Common myeloid progenitor, CD34-positive (primary cell): Measurements from ENCODE around the gene CHST1.

Source experiments
- CTCF ChIA-PET: fragments of 350-600 bp; sonication (Branson Sonifier 250); formaldehyde crosslinking; loops from one replicate; lab custom pipeline; 2021; ENCODE audit warnings: antibody characterized with exemption; lab: Charles Lee
- POLR2A ChIA-PET: fragments of 350-600 bp; sonication (Branson Sonifier 250); formaldehyde crosslinking; loops from one replicate; lab custom pipeline; 2021; ENCODE audit warnings: antibody characterized with exemption; lab: Charles Lee
- DNase-seq, 3 donors: peaks; one replicate each; pipeline versions ENCODE4 v3.0.0 to v3.0.0-alpha.2; 2013
- H3K27ac ChIP-seq, 2 experiments: 1 replicate in 1 of 2; 2 replicates in 1 of 2; pipeline ENCODE4 v1.7.0; 2013; ENCODE audit warnings: inconsistent platforms in 2 of 2, low read length in 2 of 2, mild to moderate bottlenecking in 2 of 2, low read depth in 1 of 2, moderate library complexity in 1 of 2; ENCODE audit not compliant: severe bottlenecking in 2 of 2, insufficient read depth in 1 of 2, poor library complexity in 1 of 2
- H3K27me3 ChIP-seq, 5 experiments: replicated peaks in 2 of 5; 1 replicate in 3 of 5; 2 replicates in 2 of 5; pipeline versions ENCODE4 v1.6.1 to v1.7.0; 2013; ENCODE audit warnings: low read length in 4 of 5, mild to moderate bottlenecking in 2 of 5, moderate library complexity in 2 of 5, inconsistent platforms in 1 of 5; ENCODE audit not compliant: insufficient read depth in 5 of 5, control insufficient read depth in 4 of 5
- H3K36me3 ChIP-seq, 4 experiments: 1 replicate in 2 of 4; 2 replicates in 2 of 4; pipeline versions ENCODE4 v1.6.1 to v1.7.0; 2013; ENCODE audit warnings: low read length in 3 of 4, control low read depth in 1 of 4, mild to moderate bottlenecking in 1 of 4; ENCODE audit not compliant: control insufficient read depth in 4 of 4, insufficient read depth in 4 of 4
- H3K4me1 ChIP-seq, 4 experiments: 1 replicate in 3 of 4; 2 replicates in 1 of 4; pipeline versions ENCODE4 v1.6.1 to v1.7.1; 2013; ENCODE audit warnings: low read length in 3 of 4, mild to moderate bottlenecking in 3 of 4, control low read depth in 1 of 4, inconsistent platforms in 1 of 4, moderate library complexity in 1 of 4; ENCODE audit not compliant: control insufficient read depth in 4 of 4, insufficient read depth in 4 of 4; ENCODE audit errors: control extremely low read depth in 1 of 4
- H3K4me3 ChIP-seq, 7 experiments: 1 replicate in 4 of 7; 2 replicates in 3 of 7; pipeline versions ENCODE4 v1.5.1 to v1.7.0; 2013; ENCODE audit warnings: mild to moderate bottlenecking in 7 of 7, low read length in 6 of 7, moderate library complexity in 6 of 7, inconsistent platforms in 2 of 7, low read depth in 2 of 7, control low read depth in 1 of 7; ENCODE audit not compliant: insufficient read depth in 4 of 7, control insufficient read depth in 1 of 7; ENCODE audit errors: extremely low read depth in 1 of 7
- H3K9me3 ChIP-seq, 5 experiments: 1 replicate in 4 of 5; 2 replicates in 1 of 5; pipeline versions ENCODE4 v1.6.1 to v1.7.1; 2013; ENCODE audit warnings: low read length in 4 of 5, mild to moderate bottlenecking in 2 of 5, inconsistent platforms in 1 of 5, low read depth in 1 of 5, moderate library complexity in 1 of 5; ENCODE audit not compliant: control insufficient read depth in 4 of 5, insufficient read depth in 2 of 5; ENCODE audit errors: control extremely low read depth in 1 of 5
- WGBS: methylation state at CpG from one replicate; pipeline ENCODE4 v1.1.5; 2013; ENCODE audit not compliant: insufficient coverage; 5-methylcytosine and 5-hydroxymethylcytosine counted together

CHST1 gene

DNA sequence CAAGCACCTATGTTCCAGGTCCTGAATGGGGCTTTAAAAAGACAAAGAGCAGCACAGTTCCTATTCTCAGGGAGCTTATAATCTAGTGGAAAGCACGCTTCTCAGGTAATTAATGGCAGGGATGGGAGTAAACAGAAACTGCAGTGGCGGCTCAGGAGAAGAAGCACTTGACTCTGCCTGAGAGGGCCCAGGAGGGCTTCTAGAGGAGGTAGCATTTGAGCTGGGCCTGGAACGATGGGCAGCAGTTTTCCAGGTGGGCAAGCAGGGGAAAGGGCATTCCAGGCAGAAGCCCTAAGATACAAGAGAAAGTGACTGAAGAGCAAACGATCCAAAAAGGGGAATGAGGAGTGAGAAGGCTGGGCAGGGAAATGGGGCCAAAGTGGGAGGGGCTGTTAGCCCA, 37.1 kb upstream of the CHST1 start:
- peaks cover 0 to 15% (median 2%) of the 10 kb centered on the region in 4 experiments for H3K4me1 ChIP-seq
- no peak overlapping the region for H3K4me3 ChIP-seq
- no peak for DNase-seq
- H3K27ac ChIP-seq: no peak overlapping the region
- peaks cover 0 to 2% (median 0%) of the 10 kb centered on the region in 5 experiments for H3K9me3 ChIP-seq
- 98% methylated on average over 4 of the region's 4 CpGs for WGBS
- CTCF ChIA-PET: no interaction called here
- H3K27me3 ChIP-seq: peaks cover 0 to 38% (median 4%) of the 10 kb centered on the region in 5 experiments
- H3K36me3 ChIP-seq: no peaks in the 10 kb centered on the region
- POLR2A ChIA-PET: no interaction called here

DNA sequence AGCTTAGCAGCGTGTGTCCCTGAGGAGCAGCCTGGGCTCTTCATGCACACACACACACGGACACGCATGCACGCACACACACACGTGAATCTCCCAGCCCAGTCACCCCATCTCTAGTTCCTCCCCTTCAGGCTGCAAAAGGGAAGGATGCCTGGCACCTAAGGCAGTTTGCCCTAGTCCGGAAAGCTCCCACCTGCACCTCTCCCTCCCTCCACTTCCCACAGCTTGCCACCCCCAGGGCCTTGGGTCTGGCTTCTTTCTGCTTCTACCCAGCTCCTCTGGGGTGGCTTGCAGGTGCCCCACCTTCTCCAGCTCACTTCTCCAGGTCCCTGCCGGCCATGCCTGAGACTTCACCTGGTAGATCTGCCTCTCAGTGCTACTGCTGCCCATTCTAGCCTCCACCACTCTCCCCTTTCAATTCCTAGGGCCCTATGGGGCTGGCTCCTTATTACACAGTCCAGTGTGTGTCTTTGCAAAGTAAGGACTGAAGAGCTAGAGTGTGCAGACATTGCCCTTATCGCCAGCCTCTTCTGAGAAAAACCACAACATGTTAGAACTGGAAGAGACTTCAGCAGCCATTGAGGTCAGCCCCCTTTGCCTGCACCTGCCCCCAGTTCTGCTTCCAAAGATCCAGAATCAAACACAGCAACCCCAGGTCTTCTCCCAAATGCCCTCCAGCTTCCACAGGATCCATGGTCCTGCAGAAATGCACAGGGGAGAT, 33.5 kb upstream of the CHST1 start:
- no peak for DNase-seq
- Histone ChIP-seq H3K36me3 (no peaks in the 10 kb centered on the region), H3K4me1 (peaks cover 0 to 15% (median 2%) of the 10 kb centered on the region in 4 experiments), H3K9me3 (peaks cover 0 to 2% (median 0%) of the 10 kb centered on the region in 5 experiments), H3K4me3 (no peak overlapping the region), H3K27me3 (peaks cover 0 to 21% (median 4%) of the 10 kb centered on the region in 5 experiments), H3K27ac (no peak overlapping the region)
- WGBS: 94% methylated on average over 6 of the region's 8 CpGs
- ChIA-PET POLR2A (no interaction called here), CTCF (interaction anchor here (0.7 kb wide), 1 partner anchor 15 kb away, joined by 3 read pairs; no protein-coding TSS in a partner anchor)

DNA sequence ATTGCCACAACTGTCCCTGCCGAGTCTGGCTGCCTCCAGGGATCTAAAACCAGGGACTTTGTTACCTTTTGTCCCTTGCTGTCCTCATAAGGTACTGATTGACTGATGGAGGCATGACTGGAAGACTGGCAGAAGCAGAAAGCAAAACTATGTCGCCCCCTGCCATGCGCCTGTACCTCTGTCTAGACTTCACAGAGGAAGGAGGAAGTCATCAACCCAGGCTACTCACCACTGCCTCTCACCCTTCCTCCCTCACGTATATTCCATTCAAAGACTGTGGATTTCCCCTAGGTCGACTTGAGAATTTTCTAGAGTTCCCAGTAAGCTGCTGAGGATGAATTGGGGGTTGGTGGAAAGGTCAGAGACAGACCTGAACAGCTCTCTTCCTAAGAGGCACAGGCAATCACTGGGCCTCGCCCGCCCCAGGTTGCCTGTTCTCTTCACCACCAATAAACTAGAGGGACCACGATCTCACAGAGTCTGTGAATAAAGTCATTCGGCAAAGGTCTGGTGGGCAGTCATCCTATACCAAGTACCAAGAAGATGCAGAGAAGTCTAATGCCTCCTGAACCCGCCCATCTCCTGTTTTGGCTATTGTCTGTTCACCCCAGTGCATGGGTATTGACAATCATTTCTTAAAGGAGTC, 27.5 kb upstream of the CHST1 start:
- ChIA-PET POLR2A (no interaction called here), CTCF (no interaction called here)
- DNase-seq: peak in 2 of 3 donors; percentile 4 to 19
- Histone ChIP-seq H3K9me3 (no peaks in the 10 kb centered on the region), H3K27ac (no peak overlapping the region), H3K4me3 (no peak overlapping the region), H3K27me3 (peaks cover 0 to 8% (median 0%) of the 10 kb centered on the region in 5 experiments), H3K4me1 (no peaks in the 10 kb centered on the region), H3K36me3 (no peaks in the 10 kb centered on the region)
- WGBS: 82% methylated on average over 5 of the region's 10 CpGs

DNA sequence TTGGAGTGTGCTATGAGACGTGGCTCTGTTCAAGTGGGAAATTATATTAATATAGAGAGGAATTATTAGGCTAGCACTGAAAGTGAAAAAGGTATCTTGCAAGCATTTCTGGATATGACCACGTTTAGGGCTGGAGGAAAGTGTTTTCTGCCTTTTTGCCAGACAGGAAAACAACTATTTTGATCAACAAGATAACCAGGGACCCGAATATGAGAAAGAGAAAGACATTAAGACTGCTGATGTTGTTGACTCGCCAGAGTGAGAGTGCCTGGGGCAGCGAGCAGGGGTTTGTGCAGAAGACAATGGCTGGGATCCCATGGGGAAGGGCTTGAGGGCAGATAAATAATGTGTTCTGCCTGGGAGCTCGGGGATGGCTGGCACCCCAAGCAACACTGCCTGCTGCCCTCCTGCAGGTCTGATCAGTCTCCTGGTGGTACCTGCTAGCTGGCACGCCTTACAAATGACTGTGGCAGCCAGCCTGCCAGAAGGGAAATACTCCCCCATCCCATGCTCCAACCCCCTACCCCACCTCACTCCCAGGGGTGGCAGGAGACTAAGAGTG, 23.1 kb upstream of the CHST1 start:
- no peaks in the 10 kb centered on the region for H3K36me3 ChIP-seq
- no peaks in the 10 kb centered on the region for H3K9me3 ChIP-seq
- CTCF ChIA-PET: no interaction called here
- 78% methylated on average over 6 of the region's 7 CpGs for WGBS
- H3K4me3 ChIP-seq: no peak overlapping the region
- no peak overlapping the region for H3K27ac ChIP-seq
- H3K27me3 ChIP-seq: peaks cover 0 to 11% (median 3%) of the 10 kb centered on the region in 5 experiments
- no peak for DNase-seq
- POLR2A ChIA-PET: interaction anchor here (0.6 kb wide), 1 partner anchor 146 kb away, joined by 5 read pairs; no protein-coding TSS in a partner anchor
- H3K4me1 ChIP-seq: no peaks in the 10 kb centered on the region

DNA sequence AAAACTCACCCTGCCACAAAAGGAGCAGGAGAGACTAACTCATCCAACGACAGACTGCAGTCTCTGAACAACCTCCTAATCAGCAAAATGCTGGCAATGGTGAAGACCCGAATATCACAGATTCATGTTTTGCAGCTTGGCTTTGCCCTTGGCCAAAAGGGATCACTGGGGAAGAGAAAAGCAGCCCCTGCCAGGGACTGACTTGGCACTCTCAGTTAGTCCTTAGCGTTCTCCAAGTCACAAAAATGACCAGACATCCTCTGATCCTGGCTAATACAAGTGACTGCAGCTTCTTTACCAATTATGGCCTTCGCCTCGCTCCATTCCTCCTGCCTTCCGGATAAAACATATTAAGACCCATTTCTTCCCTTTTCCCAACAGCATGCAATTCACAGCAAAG, 22.4 kb upstream of the CHST1 start:
- ChIA-PET CTCF (interaction anchor here (0.6 kb wide), 1 partner anchor 830 kb away, joined by 3 read pairs; no protein-coding TSS in a partner anchor), POLR2A (interaction anchor here (0.6 kb wide), 1 partner anchor 145 kb away, joined by 5 read pairs; no protein-coding TSS in a partner anchor)
- 96% methylated on average over 6 of the region's 6 CpGs for WGBS
- Histone ChIP-seq H3K4me3 (no peak overlapping the region), H3K4me1 (no peaks in the 10 kb centered on the region), H3K36me3 (no peaks in the 10 kb centered on the region), H3K27me3 (peaks cover 0 to 11% (median 3%) of the 10 kb centered on the region in 5 experiments), H3K9me3 (no peaks in the 10 kb centered on the region), H3K27ac (no peak overlapping the region)
- no peak for DNase-seq

DNA sequence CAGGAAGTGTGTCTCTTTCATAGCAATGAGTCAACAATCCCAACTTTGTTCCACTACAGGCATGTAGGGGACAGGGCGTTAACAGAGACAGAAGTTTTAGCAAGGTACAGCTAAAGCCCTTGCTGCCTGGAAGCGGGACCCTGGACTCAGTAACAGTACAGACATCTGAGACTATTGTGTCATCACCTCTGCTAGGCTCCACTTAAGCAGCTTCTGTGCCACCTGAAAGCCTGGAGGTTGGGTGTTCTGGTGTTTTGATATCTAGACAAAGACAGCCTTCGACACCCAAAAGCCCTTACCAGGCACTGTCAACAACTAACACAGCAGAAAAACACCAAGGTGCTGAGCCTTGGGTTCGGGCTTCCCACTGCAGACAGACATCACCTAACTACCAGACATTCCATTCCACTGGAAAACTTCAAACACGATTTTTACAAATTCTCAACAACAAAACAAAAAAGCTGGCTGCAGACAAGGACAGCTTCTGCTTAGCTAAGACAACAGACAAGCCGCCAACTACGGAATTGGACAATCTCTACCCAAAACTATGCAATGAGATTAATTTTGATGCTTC, 20.6 kb upstream of the CHST1 start:
- no peak for DNase-seq
- no peak overlapping the region for H3K27ac ChIP-seq
- WGBS: 95% methylated on average over 4 of the region's 7 CpGs
- ChIA-PET CTCF (interaction anchor here (1.5 kb wide), 1 partner anchor 26 kb away, joined by 3 read pairs; no protein-coding TSS in a partner anchor), POLR2A (no interaction called here)
- H3K4me3 ChIP-seq: no peak overlapping the region
- H3K9me3 ChIP-seq: no peaks in the 10 kb centered on the region
- peaks cover 0 to 13% (median 3%) of the 10 kb centered on the region in 5 experiments for H3K27me3 ChIP-seq
- H3K4me1 ChIP-seq: no peaks in the 10 kb centered on the region
- no peaks in the 10 kb centered on the region for H3K36me3 ChIP-seq
